Mucosa of descending colon (tissue), 3 donors: ENCODE data around the gene FAM13C. TPM values are rescaled to one million over a fixed set of nuclear protein-coding genes. Genes with fewer than 3 reads are reported as not detected.

Source experiments
- ATAC-seq: fragments of 200-7000 bp; cut with Tn5 transposase; one replicate; pipeline ENCODE4 v1.9.1; 2020; ENCODE audit warnings: mild to moderate bottlenecking, moderate library complexity
- DNase-seq, 3 donors: peaks; one replicate each; pipeline ENCODE4 v3.0.0-alpha.2; 2020
- H3K36me3 ChIP-seq: fragments of 200-600 bp; one replicate; pipeline ENCODE4 v1.8.0; 2021; ENCODE audit warnings: low read depth, mild to moderate bottlenecking
- H3K4me1 ChIP-seq: fragments of 200-600 bp; one replicate; pipeline ENCODE4 v1.8.0; 2021; ENCODE audit warnings: low read depth, mild to moderate bottlenecking
- H3K4me3 ChIP-seq: fragments of 200-600 bp; one replicate; pipeline ENCODE4 v1.8.0; 2021; ENCODE audit warnings: mild to moderate bottlenecking
- H3K9me3 ChIP-seq: fragments of 200-600 bp; one replicate; pipeline ENCODE4 v1.8.0; 2021; ENCODE audit warnings: mild to moderate bottlenecking
- intact Hi-C, 2 donors: fragments of 100-400 bp; cut with DNase I in 1 of 2; cut with micrococcal nuclease in 1 of 2; formaldehyde crosslinking; loops; one replicate each; pipeline versions ENCODE4 v1.11.0 to v1.11.1; 2022; cut with DNase I, micrococcal nuclease
- total RNA-seq, 3 donors: library from RNA; stranded (reverse); fragmentation: NEBNext Ultra II Directional in 2 of 3; extraction: Animal tissue kit (Norgen Biotek cat#: 25700) in 2 of 3; gene quantifications; one replicate each; pipeline versions ENCODE4 v1.2.1 to v1.2.4, GENCODE V29; 2021 to 2023
- TF ChIP-seq, protein P1 (sequence below): fragments of 200-600 bp; IDR thresholded peaks from one replicate; pipeline ENCODE4 v1.8.0; 2022; ENCODE audit warnings: antibody characterized with exemption, mild to moderate bottlenecking
- donor health status: DM: no; HTN: no; CAD: no; lungs with moderate emphysema.
- donor health status: DM: no; HTN: no; CAD: no.
- donor health status: DM: no; HTN: yes; CAD: no.

FAM13C gene
- total RNA-seq, 3 donors from 2014 or later, result 4.2 to 18.8 (median 6.5) TPM

DNA sequence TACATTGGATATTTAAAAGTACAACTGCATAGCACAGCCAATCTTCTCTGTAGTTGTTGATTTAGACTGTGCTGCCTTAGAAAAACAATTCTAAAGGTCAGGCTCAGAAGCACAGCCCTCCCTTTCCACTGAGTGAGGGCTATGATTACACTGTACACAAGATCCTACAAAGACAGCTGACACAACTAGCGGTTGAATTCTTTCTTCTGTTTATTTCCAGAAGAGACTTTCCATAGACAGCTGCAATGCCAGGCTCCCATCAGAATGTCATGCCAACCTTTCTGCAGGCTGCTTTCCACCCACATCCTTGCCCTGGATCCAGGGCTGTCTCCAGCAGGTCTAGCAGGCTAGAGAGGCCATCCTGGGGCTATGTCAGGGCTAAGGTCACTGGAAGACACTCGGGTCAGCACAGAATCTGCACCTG lies 39.3 kb downstream of the FAM13C start:
- DNase-seq (peak in 2 of 3 donors; percentile 18 to 27), ATAC-seq (peak; percentile 90)
- H3K4me3 ChIP-seq, result no peak overlapping the region
- intact Hi-C loops, result no loop called here
- H3K36me3 ChIP-seq, result no peaks in the 10 kb centered on the region
- TF ChIP-seq, protein P1, sequence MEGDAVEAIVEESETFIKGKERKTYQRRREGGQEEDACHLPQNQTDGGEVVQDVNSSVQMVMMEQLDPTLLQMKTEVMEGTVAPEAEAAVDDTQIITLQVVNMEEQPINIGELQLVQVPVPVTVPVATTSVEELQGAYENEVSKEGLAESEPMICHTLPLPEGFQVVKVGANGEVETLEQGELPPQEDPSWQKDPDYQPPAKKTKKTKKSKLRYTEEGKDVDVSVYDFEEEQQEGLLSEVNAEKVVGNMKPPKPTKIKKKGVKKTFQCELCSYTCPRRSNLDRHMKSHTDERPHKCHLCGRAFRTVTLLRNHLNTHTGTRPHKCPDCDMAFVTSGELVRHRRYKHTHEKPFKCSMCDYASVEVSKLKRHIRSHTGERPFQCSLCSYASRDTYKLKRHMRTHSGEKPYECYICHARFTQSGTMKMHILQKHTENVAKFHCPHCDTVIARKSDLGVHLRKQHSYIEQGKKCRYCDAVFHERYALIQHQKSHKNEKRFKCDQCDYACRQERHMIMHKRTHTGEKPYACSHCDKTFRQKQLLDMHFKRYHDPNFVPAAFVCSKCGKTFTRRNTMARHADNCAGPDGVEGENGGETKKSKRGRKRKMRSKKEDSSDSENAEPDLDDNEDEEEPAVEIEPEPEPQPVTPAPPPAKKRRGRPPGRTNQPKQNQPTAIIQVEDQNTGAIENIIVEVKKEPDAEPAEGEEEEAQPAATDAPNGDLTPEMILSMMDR, result no peak
- peaks cover 11% of the 10 kb centered on the region for H3K4me1 ChIP-seq
- no peaks in the 10 kb centered on the region for H3K9me3 ChIP-seq

DNA sequence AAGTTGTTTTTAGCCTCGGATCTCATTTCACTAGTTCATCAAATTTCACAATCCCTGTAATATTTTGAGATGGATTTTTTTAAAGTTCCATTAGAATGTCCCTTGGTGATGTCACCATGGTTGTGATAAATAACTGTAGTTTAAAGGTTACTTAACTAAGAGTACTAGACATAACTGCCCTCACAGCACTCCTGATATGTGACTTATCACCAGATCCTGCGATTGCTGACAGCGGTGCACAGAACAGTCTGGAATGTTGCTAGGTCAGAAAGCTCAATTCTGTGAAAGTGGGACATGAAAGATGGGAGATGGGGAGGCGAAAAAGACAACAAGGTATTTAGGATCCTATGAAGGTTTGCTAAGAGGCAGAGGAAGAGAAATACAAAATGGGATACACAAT lies 40.2 kb downstream of the FAM13C start:
- no peak overlapping the region for H3K4me3 ChIP-seq
- ATAC-seq (no peak), DNase-seq (no peak)
- TF ChIP-seq, protein P1, result no peak
- H3K4me1 ChIP-seq, result peaks cover 11% of the 10 kb centered on the region
- H3K9me3 ChIP-seq, result no peaks in the 10 kb centered on the region
- intact Hi-C loops, result no loop called here
- no peaks in the 10 kb centered on the region for H3K36me3 ChIP-seq

DNA sequence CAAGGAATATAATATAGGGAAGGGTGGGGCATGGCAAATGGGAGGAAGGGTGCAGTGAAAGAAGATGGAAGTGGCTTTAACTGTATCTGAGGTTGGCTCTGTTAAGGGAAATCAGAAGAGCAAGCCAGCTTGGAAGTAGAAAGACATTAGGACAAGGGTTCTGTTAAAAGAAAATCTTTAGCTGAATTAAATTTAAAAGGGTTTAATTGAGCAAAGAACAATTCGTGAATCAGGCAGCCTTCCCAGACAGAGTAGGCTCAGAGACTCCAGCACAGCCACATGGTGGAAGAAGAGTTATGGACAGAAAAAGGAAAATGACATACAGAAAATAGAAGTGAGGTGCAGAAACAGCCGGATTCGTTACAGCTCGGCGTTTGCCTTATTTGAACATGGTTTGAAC lies 42.0 kb downstream of the FAM13C start:
- H3K9me3 ChIP-seq, result no peaks in the 10 kb centered on the region
- H3K4me3 ChIP-seq, result no peak overlapping the region
- H3K36me3 ChIP-seq, result no peaks in the 10 kb centered on the region
- DNase-seq, result peak in 1 of 3 donors; percentile 19
- TF ChIP-seq, protein P1, result no peak
- H3K4me1 ChIP-seq, result peaks cover 11% of the 10 kb centered on the region
- intact Hi-C loops, result no loop called here
- ATAC-seq, result no peak

DNA sequence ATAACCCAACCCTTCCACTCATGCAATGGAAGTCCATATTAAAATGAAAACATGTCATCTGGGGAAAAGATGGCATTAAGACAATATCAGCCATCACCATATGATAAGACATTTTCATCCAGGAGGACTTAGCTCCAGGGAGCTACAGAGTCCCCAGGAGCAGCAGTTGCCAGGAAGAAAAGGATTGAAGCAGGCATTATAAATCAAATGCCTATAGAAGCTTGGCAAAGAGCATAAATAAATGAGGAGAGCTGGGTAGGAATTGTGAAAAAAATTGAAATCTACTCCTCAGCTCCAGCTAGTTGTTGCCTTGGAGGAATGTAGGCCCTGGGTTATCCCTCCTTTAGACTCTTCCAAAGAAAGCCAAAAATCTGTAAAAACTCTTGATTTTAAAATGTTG lies 42.5 kb downstream of the FAM13C start:
- DNase-seq, result no peak
- TF ChIP-seq, protein P1, result no peak
- no peak for ATAC-seq
- intact Hi-C loops, result no loop called here
- Histone ChIP-seq H3K4me3 (no peak overlapping the region), H3K9me3 (no peaks in the 10 kb centered on the region), H3K4me1 (peaks cover 11% of the 10 kb centered on the region), H3K36me3 (no peaks in the 10 kb centered on the region)

DNA sequence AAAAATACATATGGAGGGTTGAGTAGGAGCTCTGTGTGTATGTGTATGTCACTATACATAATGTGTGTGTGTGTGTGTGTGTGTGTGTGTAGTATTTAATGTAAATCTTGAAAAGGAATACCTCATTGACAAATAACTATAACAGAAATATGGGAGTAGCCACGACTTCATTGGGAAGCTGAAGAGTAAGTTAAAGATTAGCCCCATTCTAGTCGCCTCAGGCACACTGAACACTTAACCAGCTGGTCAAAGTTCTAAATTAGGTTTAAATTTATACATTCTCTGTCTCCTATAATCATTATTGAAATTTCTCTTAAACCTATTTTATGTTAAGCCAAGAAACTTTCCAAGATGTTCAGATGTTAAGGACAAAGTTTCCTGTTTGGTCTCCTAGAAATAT lies 45.3 kb downstream of the FAM13C start:
- intact Hi-C loops, result no loop called here

More for the DNA sequence above, 45.3 kb downstream of the FAM13C start:
- no peaks in the 10 kb centered on the region for H3K36me3 ChIP-seq
- peaks cover under 1% of the 10 kb centered on the region for H3K4me1 ChIP-seq
- H3K9me3 ChIP-seq, result no peaks in the 10 kb centered on the region
- no peak overlapping the region for H3K4me3 ChIP-seq
- DNase-seq, result no peak
- ATAC-seq, result no peak
- TF ChIP-seq, protein P1, result no peak
